ENCODE data around the gene SIM1. TPM values are rescaled to one million over a fixed set of nuclear protein-coding genes. Genes with fewer than 3 reads are reported as not detected.

Gene SIM1
- total RNA-seq, 1 donor from 2014 or later: not detected

- H3K27me3 Mint-ChIP-seq (ENCODE audit: low read depth): peaks cover 99% of the 10 kb centered on the region
- H3K4me1 Mint-ChIP-seq: peaks cover 3% of the 10 kb centered on the region
- no peak overlapping the region for H3K27ac Mint-ChIP-seq
- no peak for TF ChIP-seq CTCF (IDR thresholded peaks at IDR 0.05; ENCODE audit: unreplicated experiment)
- no peak for DNase-seq (ENCODE audit: low spot score in 2 of 2, unreplicated experiment in 2 of 2)
- no peaks in the 10 kb centered on the region for H3K9me3 Mint-ChIP-seq
- H3K4me3 Mint-ChIP-seq: no peak overlapping the region
- H3K36me3 Mint-ChIP-seq: no peaks in the 10 kb centered on the region
Observed at GRCh38 chr6:100468016-100468622, 3.4 kb upstream of the SIM1 start.

GRCh38 chr6:100467129-100468015 lies 2.7 kb upstream of the SIM1 start:
- Mint-ChIP-seq H3K27ac (no peak overlapping the region), H3K9me3 (no peaks in the 10 kb centered on the region), H3K4me1 (peaks cover 3% of the 10 kb centered on the region), H3K36me3 (no peaks in the 10 kb centered on the region), H3K27me3 (ENCODE audit: low read depth) (peaks cover 99% of the 10 kb centered on the region), H3K4me3 (no peak overlapping the region)
- no peak for TF ChIP-seq CTCF (IDR thresholded peaks at IDR 0.05; ENCODE audit: unreplicated experiment)
- DNase-seq (ENCODE audit: low spot score in 2 of 2, unreplicated experiment in 2 of 2): no peak

DNA sequence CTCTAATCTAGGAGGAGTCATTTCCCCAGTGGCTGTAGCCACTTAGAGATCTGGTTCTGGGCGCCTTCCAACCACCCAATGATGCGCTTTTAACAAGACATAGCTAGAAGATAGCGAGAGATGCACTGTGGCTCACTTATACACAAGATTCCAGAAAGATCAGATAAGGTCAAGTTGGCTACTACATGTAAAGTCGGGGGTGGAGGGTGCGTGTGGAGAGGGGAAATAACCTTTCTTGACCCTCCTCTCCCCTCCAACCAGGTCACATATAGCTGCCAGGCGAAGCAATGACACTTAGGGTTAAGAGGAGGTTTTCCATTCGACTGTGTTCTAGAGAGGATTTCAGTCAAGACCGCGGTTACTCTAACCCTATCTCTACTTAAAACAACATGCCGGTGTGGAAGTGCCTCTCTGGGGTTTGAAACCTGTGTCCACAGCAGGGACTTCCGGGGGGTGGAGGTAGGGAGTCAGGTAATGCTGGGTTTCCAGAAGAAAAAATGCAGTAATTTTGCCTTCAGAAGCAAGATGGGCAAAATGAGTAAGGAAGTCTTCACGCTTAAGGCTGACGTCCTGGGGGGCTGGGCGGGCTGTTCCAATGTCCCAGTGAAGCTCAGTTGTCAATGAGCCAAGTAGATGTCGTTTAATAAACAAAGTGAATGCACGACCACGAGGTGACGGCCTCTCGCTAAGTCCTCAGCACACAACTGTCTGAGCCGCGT lies 1.8 kb upstream of the SIM1 start:
- H3K4me3 Mint-ChIP-seq: no peak overlapping the region
- TF ChIP-seq CTCF (IDR thresholded peaks at IDR 0.05; ENCODE audit: unreplicated experiment): no peak
- H3K36me3 Mint-ChIP-seq: no peaks in the 10 kb centered on the region
- no peak overlapping the region for H3K27ac Mint-ChIP-seq
- peaks cover 99% of the 10 kb centered on the region for H3K27me3 Mint-ChIP-seq (ENCODE audit: low read depth)
- no peak for DNase-seq (ENCODE audit: low spot score in 2 of 2, unreplicated experiment in 2 of 2)
- H3K4me1 Mint-ChIP-seq: peaks cover 3% of the 10 kb centered on the region
- H3K9me3 Mint-ChIP-seq: no peaks in the 10 kb centered on the region

DNA sequence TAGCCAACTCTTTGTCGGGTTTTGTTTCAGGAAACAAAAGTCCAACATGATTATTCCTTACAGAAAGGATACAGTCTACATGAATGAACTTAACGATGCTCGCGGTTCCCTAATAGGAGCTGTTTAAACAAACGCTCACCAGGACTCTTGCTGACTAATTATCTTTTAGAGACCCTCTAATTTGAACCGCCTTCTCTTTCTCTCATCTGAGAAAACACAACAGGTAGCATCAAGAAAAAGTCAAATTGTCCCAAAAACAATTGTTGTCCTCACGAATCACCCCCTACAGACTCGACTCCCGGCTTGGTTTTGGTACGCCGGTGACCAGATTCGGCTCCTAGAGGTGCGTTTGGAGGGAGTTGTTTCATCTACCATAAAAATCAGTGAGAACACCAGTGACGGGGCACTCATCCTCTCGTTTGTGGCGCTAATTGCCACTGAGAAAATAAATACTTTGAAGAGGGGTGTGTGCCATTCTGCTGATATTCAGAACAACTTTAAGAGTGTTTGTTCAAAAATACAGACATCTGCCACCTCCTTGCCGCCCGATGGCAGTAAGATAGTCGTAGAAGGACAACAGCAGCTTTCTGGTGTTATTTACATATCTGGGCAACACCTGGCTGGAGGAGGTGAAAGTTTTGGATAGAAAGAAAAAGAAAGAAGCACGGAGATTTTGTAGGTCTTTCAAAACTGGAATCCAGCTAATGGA lies 1.1 kb upstream of the SIM1 start:
- no peaks in the 10 kb centered on the region for H3K9me3 Mint-ChIP-seq
- no peak for DNase-seq (ENCODE audit: low spot score in 2 of 2, unreplicated experiment in 2 of 2)
- no peak overlapping the region for H3K27ac Mint-ChIP-seq
- H3K36me3 Mint-ChIP-seq: no peaks in the 10 kb centered on the region
- peak overlapping the region; percentile 52 for H3K4me3 Mint-ChIP-seq
- TF ChIP-seq CTCF (IDR thresholded peaks at IDR 0.05; ENCODE audit: unreplicated experiment): no peak
- H3K4me1 Mint-ChIP-seq: peaks cover 3% of the 10 kb centered on the region
- H3K27me3 Mint-ChIP-seq (ENCODE audit: low read depth): peaks cover 99% of the 10 kb centered on the region

DNA sequence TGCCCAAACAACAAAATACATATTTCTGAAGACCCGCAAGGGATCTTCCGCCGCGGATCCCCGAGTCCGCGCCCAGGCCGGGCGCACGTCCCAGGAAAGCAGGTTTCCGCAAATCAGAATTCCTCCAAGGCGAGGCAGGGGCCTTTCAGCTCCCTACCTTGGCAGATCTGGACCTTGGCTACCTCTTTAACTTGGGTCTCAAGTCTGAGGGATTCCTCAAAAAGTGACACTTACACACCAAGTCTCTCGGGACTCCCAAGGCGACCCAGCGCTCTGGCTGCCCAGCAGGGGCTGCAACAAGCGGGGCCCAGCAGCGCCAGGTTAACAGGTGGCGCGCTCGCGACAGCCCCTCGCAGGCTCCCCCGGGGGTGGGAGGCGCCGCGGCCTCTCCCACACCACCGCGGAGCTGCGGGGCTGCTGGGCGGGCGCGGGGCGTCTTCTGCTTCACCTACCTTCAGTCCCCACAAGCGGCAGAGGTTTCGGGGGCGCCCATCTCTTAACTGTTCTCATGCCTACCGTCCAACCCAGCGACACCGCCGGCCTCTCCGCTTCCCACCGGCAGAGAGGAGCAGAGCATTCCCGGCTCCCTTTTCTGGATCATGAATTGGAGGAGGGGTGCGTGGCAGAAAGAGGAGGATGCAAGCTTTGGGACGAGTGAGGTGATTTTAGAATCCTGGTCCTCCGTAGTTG lies 414 bp downstream of the SIM1 start:
- Mint-ChIP-seq H3K36me3 (no peaks in the 10 kb centered on the region), H3K27ac (no peak overlapping the region), H3K4me3 (no peak overlapping the region), H3K4me1 (peaks cover 3% of the 10 kb centered on the region), H3K27me3 (ENCODE audit: low read depth) (peaks cover 89% of the 10 kb centered on the region), H3K9me3 (no peaks in the 10 kb centered on the region)
- TF ChIP-seq CTCF (IDR thresholded peaks at IDR 0.05; ENCODE audit: unreplicated experiment): no peak
- peak in 1 of 2 experiments; percentile 46 for DNase-seq (ENCODE audit: low spot score in 2 of 2, unreplicated experiment in 2 of 2)
